ENCODE measurements around the gene NKX2-8. TPM values are rescaled to one million over a fixed set of nuclear protein-coding genes. Genes with fewer than 3 reads are reported as not detected.

Gene NKX2-8
- total RNA-seq, 4 donors from 2014 or later: not detected

DNA sequence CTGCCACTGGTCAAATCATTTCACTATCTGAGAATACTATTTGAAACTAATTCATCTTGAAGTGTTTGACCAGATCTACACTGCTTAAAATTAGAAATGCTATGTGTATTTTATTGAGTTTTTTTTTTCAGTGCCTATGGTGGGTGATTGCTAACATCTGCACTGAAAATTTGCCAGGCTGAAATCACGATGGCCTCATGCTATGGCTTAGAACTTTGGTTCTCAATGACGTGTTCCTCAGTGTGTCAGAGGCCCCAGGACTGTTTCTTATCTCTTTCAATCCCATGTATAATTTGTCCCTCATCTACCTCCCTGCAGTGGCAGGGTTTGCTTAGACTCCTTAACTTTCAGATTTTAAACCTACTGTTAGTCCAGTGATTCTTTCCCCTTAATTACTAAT lies 36.2 kb upstream of the NKX2-8 start:
- TF ChIP-seq, protein P1, sequence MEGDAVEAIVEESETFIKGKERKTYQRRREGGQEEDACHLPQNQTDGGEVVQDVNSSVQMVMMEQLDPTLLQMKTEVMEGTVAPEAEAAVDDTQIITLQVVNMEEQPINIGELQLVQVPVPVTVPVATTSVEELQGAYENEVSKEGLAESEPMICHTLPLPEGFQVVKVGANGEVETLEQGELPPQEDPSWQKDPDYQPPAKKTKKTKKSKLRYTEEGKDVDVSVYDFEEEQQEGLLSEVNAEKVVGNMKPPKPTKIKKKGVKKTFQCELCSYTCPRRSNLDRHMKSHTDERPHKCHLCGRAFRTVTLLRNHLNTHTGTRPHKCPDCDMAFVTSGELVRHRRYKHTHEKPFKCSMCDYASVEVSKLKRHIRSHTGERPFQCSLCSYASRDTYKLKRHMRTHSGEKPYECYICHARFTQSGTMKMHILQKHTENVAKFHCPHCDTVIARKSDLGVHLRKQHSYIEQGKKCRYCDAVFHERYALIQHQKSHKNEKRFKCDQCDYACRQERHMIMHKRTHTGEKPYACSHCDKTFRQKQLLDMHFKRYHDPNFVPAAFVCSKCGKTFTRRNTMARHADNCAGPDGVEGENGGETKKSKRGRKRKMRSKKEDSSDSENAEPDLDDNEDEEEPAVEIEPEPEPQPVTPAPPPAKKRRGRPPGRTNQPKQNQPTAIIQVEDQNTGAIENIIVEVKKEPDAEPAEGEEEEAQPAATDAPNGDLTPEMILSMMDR (IDR thresholded peaks at IDR 0.05; ENCODE audit: low read depth): no peak

DNA sequence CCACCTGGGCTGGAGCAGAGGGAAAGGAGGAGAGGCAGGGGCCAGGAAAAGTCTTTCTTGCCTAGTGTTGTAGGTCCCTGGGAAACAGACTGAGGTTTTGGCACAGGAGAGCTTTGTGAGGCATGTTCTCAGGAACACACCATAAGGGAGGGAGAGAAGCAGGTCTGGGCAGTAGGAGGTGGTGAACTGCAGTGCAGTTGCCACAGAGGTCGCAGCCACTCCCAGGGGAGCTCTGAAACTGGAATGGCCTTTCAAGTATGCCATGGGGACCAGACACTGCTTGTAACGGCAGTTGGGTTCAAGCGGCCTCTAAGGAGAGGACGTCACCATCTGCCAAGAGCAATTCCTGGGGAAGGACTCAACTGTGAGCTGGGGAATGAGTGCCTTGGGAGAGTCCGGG lies 35.4 kb upstream of the NKX2-8 start:
- TF ChIP-seq, protein P1 (IDR thresholded peaks at IDR 0.05; ENCODE audit: low read depth): no peak

DNA sequence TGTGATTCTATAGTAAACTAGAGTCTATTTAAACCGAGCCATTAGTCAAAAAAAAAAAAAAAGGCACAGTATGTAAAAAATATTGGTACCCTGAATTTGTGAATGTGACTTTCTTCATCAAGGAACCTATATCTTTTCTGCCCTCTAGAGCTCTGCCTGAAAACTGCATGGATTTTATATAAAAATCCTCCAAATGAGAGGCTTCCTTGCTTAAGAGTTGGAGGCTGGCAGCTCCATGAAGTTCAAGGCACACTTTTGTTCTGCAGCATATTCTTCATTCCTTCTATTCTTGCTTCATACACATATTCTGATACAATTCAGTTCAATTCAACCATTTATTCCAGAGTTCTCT lies 23.1 kb upstream of the NKX2-8 start:
- TF ChIP-seq, protein P1 (IDR thresholded peaks at IDR 0.05; ENCODE audit: low read depth): no peak

DNA sequence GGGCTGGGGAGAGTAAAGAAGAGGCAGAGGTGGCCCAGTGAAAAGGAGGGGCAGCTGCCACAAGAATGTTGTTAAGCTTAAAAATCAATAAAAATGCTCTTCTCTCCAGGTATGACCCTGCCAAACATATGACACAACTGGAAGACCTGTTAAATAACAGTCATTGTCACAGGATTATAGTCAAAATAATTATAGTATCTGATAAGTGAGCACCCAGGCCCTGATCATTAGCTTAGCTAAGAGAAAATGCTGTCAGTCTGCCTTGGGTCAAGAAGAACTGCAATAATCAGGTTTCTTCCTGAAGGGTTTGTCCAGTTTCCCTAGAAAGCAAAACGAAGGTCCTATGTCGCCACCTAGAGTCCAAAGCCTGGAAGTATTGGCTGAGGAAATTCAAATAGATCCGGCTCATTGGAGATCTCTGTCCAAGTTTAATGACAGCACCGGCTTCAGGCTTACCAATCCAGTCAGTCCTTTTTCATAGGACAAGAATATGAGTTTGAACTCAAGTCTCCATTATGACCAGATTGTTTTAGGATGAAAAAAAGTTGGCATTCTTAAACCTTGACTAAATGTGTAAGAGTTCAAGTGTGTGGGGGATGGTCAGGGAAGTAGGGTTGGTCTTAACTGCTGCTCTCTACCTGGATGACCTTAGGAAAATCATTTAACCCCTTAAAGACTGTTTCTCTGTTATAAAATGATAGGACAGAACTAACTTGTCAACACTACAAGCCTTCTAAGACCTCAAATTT lies 22.5 kb upstream of the NKX2-8 start:
- TF ChIP-seq, protein P1 (IDR thresholded peaks at IDR 0.05; ENCODE audit: low read depth): no peak

DNA sequence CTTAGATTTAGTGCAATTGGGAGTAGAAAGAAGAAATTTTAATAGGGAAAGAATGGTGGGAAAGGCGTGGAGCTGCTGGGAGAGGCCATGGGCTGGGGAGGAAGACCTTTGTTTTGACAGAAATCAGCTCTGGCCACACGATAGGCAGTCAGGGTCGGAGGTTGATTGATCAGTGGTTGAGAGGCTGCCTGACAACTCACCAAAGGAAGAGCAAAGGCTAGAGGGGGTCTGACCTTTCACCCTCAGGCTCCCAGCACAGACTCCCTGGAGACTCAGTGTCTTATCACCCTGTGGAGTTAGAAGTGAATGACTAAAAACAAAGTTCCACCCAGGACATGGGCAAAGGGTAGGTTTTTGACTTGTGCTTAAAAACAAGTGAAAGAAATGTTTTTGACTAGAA lies 18.0 kb upstream of the NKX2-8 start:
- TF ChIP-seq, protein P1 (IDR thresholded peaks at IDR 0.05; ENCODE audit: low read depth): no peak

DNA sequence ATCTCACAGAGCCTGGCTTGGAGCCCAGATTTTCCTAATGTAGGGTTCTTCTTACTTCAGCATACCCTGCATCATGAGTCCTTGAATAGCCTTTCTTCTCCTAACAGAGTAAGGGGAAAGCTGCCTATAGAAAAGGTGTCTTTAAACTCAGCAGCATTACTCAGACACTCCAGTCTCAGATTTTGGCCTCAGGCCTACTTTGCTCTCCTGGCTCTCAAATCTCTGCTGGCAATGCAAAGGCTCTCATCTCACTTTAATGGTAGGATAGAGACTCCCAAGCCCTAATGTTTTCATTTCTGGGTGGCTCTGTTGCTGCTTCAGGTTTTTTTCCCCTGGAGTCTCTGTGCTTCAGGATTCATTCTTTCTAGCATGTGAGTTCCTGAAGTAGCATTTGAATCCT lies 9.1 kb upstream of the NKX2-8 start:
- TF ChIP-seq, protein P1 (IDR thresholded peaks at IDR 0.05; ENCODE audit: low read depth): no peak

DNA sequence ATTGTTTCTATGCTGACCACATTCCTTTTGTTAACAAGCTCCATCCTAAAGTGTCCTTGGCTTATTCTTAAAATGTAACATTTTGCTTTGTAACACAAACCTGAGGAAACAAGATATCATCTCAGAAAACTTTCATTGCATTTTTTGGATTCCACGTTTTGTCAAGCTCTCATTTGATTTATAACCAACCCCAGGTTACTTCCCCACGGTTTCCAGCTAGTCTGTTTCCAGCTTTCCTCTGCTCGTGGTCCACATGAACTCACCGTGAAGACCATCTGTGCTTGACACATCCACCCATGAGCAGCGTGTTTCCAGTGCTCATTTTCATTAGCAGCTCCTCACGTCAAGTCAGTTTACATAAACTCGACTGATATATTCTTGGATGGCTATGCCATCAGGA lies 6.4 kb upstream of the NKX2-8 start:
- TF ChIP-seq, protein P1 (IDR thresholded peaks at IDR 0.05; ENCODE audit: low read depth): no peak

Data from subcutaneous adipose tissue (tissue), 4 donors.